ENCODE data around the gene C9orf152.
A peak's percentile ranks its signal among the peaks of the same experiment; 100 is the strongest.

C9orf152 gene

GRCh38 chr9:110180511-110181434 lies 27.2 kb downstream of the C9orf152 start:
- peak; percentile 34 for DNase-seq (ENCODE audit: low read depth)

DNA sequence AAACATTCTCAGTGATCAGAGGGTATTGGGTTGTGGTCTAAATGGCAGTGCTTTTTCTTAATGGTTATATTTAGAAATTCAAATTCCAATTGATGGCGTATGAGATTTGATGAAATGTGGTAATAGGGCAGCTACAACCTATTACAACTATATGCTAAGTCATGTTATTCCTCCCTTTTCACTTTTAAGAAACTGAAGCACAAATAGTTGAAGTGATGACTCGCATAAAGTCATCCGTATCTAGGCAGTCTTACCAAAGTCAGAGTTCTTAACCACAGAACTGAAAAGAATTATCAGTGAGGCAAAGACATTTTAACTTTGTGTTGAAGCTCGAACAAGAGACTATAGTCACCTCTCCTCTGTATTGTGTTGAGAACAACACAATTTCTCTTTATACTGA lies 28.2 kb downstream of the C9orf152 start:
- DNase-seq (ENCODE audit: low read depth): no peak

DNA sequence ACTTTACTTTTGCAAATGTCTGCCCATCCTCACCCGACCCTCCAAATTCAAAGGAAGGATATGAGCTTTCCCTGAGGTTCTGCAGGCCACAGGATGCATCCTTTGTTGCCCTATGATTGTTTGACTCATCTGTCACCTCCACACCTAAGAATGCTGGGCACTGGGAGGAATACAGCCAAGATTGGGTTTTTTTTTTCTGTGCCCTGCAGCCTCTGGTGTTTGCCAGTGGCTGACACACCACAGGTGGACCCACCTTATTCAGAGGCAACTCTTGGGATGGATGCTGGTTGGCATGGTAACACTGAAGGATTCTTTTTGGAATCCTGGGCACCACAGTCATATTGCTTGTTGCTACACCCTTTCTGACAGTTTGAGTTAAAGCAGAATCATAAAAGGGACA lies 29.7 kb downstream of the C9orf152 start:
- no peak for DNase-seq (ENCODE audit: low read depth)

DNA sequence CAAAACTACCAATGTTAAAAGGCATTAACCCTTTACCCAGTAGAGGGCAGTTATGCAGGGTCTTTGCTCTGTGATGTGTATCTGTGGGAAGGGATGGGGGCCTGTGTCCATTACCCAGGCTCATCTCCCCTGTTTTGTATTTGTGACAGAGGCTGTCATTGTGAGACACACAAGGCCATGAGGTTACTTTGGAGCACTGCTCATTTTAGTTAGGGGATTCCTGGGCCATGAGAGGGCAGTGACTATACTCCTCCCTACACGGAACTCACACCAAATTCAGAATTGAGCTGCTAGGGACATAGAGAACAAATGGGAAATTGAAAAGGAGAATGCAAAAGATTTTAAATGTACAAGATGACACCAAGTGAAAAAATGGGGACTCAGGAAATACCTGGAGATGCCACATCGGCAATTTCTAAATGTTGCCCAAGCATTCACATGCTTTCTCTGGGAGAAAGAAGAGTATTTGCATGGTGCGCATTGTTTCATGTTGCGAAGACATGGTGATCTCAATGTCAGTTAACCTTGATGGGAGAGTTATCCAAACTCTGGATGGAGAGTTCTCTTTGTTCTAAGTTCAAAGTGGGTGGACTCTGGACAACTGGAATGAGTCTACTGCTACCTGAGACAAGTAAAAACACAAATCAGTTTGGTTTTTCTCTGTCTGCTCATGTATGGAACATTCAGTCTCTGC lies 32.5 kb downstream of the C9orf152 start:
- no peak for DNase-seq (ENCODE audit: low read depth)

DNA sequence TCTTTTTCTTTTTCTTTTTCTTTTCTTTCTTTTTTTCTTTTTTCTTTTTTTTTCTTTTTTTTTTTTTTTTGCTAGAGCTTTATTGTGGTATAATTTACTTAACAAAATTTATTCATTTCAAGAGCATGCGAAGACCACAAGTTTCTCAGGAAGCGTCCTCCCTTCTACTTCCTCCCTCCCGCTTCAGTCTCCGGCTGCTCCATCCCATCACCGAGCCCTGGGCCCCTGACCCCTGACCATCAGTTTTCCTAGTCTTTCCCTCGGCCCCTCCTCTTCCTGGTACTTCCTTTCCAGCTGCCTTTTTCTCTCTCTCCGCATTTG lies 34.7 kb downstream of the C9orf152 start:
- no peak for DNase-seq (ENCODE audit: low read depth)

GRCh38 chr9:110170357-110171257 lies 37.4 kb downstream of the C9orf152 start:
- DNase-seq (ENCODE audit: low read depth): no peak

DNA sequence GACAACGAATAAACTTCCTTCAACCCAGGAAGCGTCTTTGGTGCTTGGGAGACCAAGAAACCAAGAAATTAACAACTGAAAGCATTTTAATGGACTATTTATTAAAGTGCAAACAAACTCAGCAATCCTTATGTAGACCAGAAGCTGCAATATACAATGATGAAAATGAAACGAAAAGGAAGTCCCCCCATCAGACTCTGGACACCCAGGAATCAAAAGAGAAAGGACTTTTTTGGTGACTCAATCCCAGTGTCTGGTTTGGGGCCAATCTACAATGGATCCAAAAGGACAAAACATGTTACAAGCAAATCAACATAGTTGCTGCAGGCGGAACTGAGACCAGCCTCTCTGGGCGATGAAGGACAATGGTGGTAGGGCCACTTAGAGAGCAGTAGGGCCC lies 39.5 kb downstream of the C9orf152 start:
- DNase-seq (ENCODE audit: low read depth): no peak

GRCh38 chr9:110161940-110162339 lies 46.0 kb downstream of the C9orf152 start:
- no peak for DNase-seq (ENCODE audit: low read depth)

- no peak for DNase-seq (ENCODE audit: low read depth)
Measured at GRCh38 chr9:110160685-110161084, 47.3 kb downstream of the C9orf152 start.

GRCh38 chr9:110160123-110160522 lies 47.8 kb downstream of the C9orf152 start:
- DNase-seq (ENCODE audit: low read depth): no peak

DNA sequence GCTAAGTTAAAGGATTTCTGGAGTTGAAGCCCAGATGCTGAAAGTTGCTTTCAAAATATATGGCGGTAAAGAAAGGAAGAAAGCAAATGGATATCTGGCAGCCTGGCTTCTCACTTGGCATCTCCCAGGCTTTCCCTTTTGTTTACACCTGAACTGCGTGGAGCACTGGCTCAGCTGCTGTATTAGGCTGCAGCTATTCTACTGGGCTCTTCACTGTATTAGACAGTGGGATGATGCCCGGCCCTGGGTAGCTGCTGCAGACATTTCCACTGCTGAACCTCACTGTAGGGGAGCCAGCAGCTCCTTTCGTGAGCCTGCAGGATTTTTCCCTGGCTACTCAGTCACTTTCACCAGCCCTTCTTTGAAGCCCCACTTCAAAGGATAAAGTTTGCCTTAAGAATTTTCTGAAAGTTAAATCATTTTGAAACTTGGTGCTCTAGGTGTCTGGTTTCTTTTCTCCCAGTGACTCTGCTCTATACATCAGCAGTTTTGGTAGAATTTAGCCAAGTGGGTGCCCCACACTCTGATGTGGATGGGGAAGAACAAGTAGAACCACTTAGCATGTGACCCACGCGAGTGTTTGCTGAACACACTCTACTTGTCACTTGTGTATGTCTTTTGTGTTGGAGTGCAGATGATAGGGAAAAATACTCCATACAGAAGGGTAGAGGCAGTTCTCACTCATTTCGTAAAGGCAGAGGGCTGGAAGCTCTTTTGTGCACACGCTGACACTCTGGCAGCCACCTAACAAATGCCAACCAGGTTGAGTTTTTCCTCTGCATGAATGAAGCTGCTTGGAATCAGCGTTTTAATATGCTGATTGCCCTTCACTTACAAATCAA lies 49.9 kb downstream of the C9orf152 start:
- DNase-seq (ENCODE audit: low read depth): no peak

DNA sequence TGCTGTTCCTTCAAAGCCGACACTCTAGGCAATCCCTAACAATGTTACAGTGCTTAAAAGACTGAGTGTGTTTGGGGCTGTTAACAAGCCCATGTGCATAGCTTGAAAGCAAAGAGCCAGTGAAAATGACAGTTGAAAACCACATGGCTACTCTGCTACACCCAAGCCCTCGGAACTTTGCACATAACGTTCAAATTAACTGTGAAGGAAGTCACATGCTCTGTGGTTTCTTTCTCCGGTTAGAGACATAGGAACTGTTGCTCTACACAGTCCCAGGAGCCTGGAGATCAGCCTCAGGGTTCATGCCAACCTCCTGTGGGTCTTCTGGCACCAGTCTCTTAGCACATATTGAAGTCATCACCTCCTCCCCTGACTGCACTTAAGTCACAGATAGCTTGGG lies 51.1 kb downstream of the C9orf152 start:
- DNase-seq (ENCODE audit: low read depth): peak; percentile 90

DNA sequence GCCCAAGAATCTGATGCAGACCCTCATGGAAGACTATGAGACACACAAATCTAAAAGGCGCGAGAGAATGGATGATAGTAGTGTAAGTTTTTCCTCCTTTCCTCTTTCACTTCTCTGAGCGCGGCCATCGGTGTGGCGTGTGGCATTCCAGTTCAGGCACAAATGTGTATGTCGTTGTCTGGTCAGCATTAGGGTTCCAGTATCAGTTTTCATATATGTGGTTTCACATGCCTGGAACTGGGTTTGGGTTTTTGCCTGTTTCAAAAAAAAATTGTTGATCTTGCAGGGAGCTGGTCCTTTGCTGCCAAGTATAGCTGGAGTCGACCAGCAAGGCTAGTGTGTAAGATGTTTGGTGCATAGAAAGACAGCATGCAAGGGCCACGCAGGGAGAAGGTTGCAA lies 51.5 kb downstream of the C9orf152 start:
- no peak for DNase-seq (ENCODE audit: low read depth)

DNA sequence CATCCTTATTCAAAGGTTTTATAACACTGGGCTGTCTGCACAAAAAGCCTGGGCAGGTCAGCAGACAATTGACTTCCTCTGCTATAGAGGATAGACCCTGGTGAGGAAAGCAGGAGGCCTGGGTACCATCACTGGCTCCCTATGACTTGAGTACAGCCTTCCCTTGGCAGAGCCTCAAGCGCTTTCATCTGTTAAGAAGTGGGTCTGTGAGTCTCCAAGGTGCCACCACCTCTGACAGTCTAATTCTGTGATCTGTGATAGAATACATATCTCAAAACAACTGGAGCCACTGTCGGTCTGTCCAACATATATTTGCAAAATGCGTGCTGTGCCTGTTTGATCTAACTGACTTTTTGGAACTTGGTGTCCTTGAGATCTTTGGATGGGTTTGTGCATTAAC lies 52.2 kb downstream of the C9orf152 start:
- no peak for DNase-seq (ENCODE audit: low read depth)

DNA sequence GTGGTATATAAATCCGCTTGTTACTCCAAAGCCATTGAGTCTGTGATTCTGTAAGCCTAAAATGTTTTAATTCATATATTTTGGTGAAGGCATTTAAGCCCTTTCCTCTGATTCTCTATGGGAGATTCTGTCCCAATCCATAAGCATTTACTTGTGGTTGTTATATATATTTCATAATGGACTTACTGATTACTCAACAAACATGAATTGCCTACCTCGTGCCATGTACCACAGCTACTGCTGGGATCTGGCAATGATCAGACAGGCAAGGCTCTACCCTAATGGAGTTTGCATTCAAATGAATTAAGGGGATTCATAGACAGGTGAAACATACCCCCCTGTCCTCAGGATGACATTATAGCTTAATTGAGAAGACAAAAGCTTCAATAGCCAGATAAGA lies 54.5 kb downstream of the C9orf152 start:
- DNase-seq (ENCODE audit: low read depth): no peak

DNA sequence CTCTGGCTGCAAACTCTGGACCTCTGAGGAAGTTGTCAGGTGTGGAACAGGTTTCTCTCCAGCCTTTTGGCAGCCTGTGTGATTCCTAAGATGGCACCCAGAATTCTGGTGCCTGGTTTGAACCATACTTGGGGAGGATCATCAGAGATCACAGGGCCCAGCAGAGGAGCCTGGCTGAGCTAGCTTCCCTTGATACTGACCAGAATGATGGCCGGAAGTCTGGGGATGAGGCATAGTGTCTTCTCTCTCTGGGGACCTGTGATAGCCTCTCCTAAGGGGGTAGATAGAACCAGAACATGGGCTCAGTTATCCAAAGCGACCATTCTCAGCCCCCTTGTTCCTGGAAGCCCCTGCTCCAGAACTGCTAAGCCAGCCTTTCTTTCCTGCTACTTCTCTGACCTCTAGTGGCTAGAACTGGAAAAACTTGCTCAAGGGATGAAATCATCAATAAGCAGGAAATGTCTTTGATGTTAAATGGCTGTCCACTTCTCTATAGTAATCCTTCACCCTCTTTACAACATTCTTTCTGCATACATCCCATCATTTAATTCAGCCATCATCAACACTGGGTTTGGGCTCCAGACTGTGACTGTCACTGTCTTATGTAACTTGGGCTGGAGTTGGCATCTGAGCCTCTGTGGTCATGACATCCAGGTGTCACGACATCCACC lies 55.1 kb downstream of the C9orf152 start:
- no peak for DNase-seq (ENCODE audit: low read depth)

Data from GM04503 (cell line).